Neural cell (in vitro differentiated cells): ENCODE data around the gene SS18L1. TPM values are rescaled to one million over a fixed set of nuclear protein-coding genes. Genes with fewer than 3 reads are reported as not detected.

Experiments used
- H2AFZ ChIP-seq: fragments of 200-600, 300-800 bp; sonication (generic), shearing (Covaris generic); 2 replicates; pipeline ENCODE4 v1.6.0; 2014; ENCODE audit warnings: low read depth, mild to moderate bottlenecking, antibody characterized with exemption, low read length, moderate library complexity
- H3F3A ChIP-seq: fragments of 200-600 bp; shearing (Covaris generic); 2 replicates; pipeline ENCODE4 v1.6.1; 2016; ENCODE audit warnings: mild to moderate bottlenecking, moderate library complexity, mixed read lengths, antibody characterized with exemption, low read length; ENCODE audit not compliant: insufficient read depth, poor library complexity, severe bottlenecking
- H3K27ac ChIP-seq: fragments of 200-600, 300-800 bp; sonication (generic), shearing (Covaris generic); 2 replicates; pipeline ENCODE4 v1.5.1; 2014; ENCODE audit warnings: mild to moderate bottlenecking, low read length, moderate library complexity
- H3K27me3 ChIP-seq: fragments of 300-800, 200-600 bp; sonication (generic), shearing (Covaris generic); 2 replicates; pipeline ENCODE4 v1.6.0; 2014; ENCODE audit warnings: mild to moderate bottlenecking, low read depth, low read length, moderate library complexity; ENCODE audit not compliant: insufficient read depth
- H3K36me3 ChIP-seq: fragments of 300-800, 200-600 bp; sonication (generic), shearing (Covaris generic); 2 replicates; pipeline ENCODE4 v1.5.1; 2014; ENCODE audit warnings: mild to moderate bottlenecking, antibody characterized with exemption, low read length, moderate library complexity; ENCODE audit not compliant: insufficient read depth
- H3K4me2 ChIP-seq: fragments of 300-800, 200-600 bp; sonication (generic), shearing (Covaris generic); 2 replicates; pipeline ENCODE4 v1.6.0; 2014; ENCODE audit warnings: mild to moderate bottlenecking, low read length
- H3K4me3 ChIP-seq: fragments of 300-800, 200-600 bp; sonication (generic), shearing (Covaris generic); 2 replicates; pipeline ENCODE4 v1.5.1; 2014; ENCODE audit warnings: mild to moderate bottlenecking, low read length, moderate library complexity
- H3K79me2 ChIP-seq: fragments of 200-600 bp; shearing (Covaris generic); replicated peaks from 2 replicates; pipeline ENCODE4 v1.6.0; 2014; ENCODE audit warnings: mild to moderate bottlenecking, low read length, moderate library complexity; ENCODE audit not compliant: insufficient read depth
- H3K9ac ChIP-seq: fragments of 300-800, 200-600 bp; sonication (generic), shearing (Covaris generic); 2 replicates; pipeline ENCODE4 v1.6.1; 2016; ENCODE audit warnings: mild to moderate bottlenecking, low read length, mixed read lengths
- H3K9me2 ChIP-seq: fragments of 200-600 bp; shearing (Covaris generic); 2 replicates; pipeline ENCODE4 v1.6.1; 2016; ENCODE audit warnings: mild to moderate bottlenecking, low read length, mixed read lengths; ENCODE audit not compliant: insufficient read depth
- H3K9me3 ChIP-seq: fragments of 200-600, 300-800 bp; sonication (generic), shearing (Covaris generic); 2 replicates; pipeline ENCODE4 v1.6.1; 2016; ENCODE audit warnings: mild to moderate bottlenecking, mixed run types, low read length, moderate library complexity, mixed read lengths
- H4K20me1 ChIP-seq: fragments of 200-600 bp; shearing (Covaris generic); 2 replicates; pipeline ENCODE4 v1.6.1; 2016; ENCODE audit warnings: mild to moderate bottlenecking, mixed run types; ENCODE audit not compliant: insufficient read depth
- EP300 ChIP-seq: fragments of 450-650 bp; conservative IDR thresholded peaks from 2 replicates; pipeline ENCODE4 v1.6.1; 2014; ENCODE audit warnings: antibody characterized with exemption, mild to moderate bottlenecking, moderate library complexity; ENCODE audit not compliant: poor library complexity, severe bottlenecking
- EZH2 ChIP-seq: fragments of 200-600, 300-800 bp; shearing (Covaris generic), sonication (generic); IDR thresholded peaks from 2 replicates; pipeline ENCODE4 v1.6.1; 2014; ENCODE audit warnings: antibody characterized with exemption, low read length, borderline replicate concordance, mild to moderate bottlenecking; ENCODE audit not compliant: insufficient read depth, poor library complexity, severe bottlenecking
- MXI1 ChIP-seq: fragments of 450-650 bp; conservative IDR thresholded peaks from 2 replicates; pipeline ENCODE4 v1.6.1; 2014; ENCODE audit warnings: antibody characterized with exemption, mild to moderate bottlenecking; ENCODE audit not compliant: poor library complexity, severe bottlenecking
- POLR2AphosphoS5 ChIP-seq: IDR thresholded peaks from 2 replicates; pipeline ENCODE4 v1.6.1; 2012
- RAD21 ChIP-seq: fragments of 450-650 bp; conservative IDR thresholded peaks from 2 replicates; pipeline ENCODE4 v1.6.1; 2014; ENCODE audit warnings: antibody characterized with exemption, mild to moderate bottlenecking, moderate library complexity
- SMC3 ChIP-seq: fragments of 450-650 bp; conservative IDR thresholded peaks from 2 replicates; pipeline ENCODE4 v1.6.1; 2014; ENCODE audit warnings: antibody characterized with exemption, mild to moderate bottlenecking, moderate library complexity; ENCODE audit not compliant: poor library complexity
- TAF1 ChIP-seq: IDR thresholded peaks from 2 replicates; pipeline ENCODE4 v1.6.1; 2012; ENCODE audit warnings: low read depth
- polyA plus RNA-seq: library from polyadenylated mRNA; depleted of rRNA; stranded (reverse); fragments of >200 nt; gene quantifications from 2 replicates; pipeline ENCODE4 v1.2.3, GENCODE V29; 2014
- TF ChIP-seq, protein P1 (sequence below): fragments of 450-650 bp; IDR thresholded peaks from 2 replicates; pipeline ENCODE4 v1.5.1; 2014; ENCODE audit warnings: antibody characterized with exemption, mild to moderate bottlenecking, moderate library complexity; ENCODE audit not compliant: poor library complexity, severe bottlenecking
- TF ChIP-seq, protein P2 (sequence below): IDR thresholded peaks from 2 replicates; pipeline ENCODE4 v1.6.1; 2012; ENCODE audit warnings: borderline replicate concordance

Gene SS18L1
- polyA plus RNA-seq, 1 donor from 2014 or later = 117 TPM

DNA sequence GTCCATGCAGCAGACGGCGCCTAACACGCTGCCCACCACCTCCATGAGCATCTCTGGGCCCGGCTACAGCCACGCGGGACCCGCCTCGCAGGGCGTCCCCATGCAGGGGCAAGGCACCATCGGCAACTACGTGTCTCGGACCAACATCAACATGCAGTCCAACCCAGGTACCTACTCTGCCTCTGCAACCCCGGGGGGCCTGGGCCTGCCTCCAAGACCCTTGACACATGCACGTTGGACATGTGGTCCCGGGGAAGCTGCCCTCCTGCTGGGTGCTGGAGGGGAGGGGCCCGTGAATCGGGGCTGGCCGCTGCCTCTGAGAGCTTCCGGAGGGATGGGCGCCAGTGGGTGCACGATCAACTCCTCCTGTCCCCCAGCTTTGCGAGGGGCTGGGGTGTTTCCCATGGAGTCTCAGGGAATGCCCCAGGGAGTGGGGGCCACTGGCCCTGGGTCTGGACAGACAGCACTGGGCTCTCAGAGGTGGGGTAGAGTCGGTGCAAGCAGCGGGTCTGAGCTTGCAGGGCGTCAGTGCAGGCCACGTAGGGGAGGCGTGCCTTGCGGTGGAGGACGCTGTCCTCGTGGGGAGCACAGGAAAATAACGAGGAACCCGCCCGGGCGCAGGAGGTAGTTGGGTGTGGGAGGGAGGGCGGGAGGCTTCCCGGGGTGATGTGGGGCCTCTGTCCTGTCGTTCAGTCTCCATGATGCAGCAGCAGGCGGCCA, 19.4 kb downstream of the SS18L1 start:
- TF ChIP-seq EZH2 (no peak), RAD21 (no peak)
- H4K20me1 ChIP-seq = no peaks in the 10 kb centered on the region
- peaks cover 4% of the 10 kb centered on the region for H3K79me2 ChIP-seq
- no peaks in the 10 kb centered on the region for H3F3A ChIP-seq
- no peaks in the 10 kb centered on the region for H3K27me3 ChIP-seq
- no peaks in the 10 kb centered on the region for H3K36me3 ChIP-seq
- no peak overlapping the region for H3K4me3 ChIP-seq
- no peak overlapping the region for H3K27ac ChIP-seq
- H2AFZ ChIP-seq = no peak overlapping the region
- no peak overlapping the region for H3K4me2 ChIP-seq
- no peaks in the 10 kb centered on the region for H3K9me3 ChIP-seq
- H3K9me2 ChIP-seq = no peaks in the 10 kb centered on the region
- no peak overlapping the region for H3K9ac ChIP-seq

- H3K4me2 ChIP-seq = no peak overlapping the region
- H3K27ac ChIP-seq = no peak overlapping the region
- H3K36me3 ChIP-seq = no peaks in the 10 kb centered on the region
- peaks cover 1% of the 10 kb centered on the region for H3K79me2 ChIP-seq
- H3K9me3 ChIP-seq = no peaks in the 10 kb centered on the region
- no peak overlapping the region for H2AFZ ChIP-seq
- TF ChIP-seq, protein P1, sequence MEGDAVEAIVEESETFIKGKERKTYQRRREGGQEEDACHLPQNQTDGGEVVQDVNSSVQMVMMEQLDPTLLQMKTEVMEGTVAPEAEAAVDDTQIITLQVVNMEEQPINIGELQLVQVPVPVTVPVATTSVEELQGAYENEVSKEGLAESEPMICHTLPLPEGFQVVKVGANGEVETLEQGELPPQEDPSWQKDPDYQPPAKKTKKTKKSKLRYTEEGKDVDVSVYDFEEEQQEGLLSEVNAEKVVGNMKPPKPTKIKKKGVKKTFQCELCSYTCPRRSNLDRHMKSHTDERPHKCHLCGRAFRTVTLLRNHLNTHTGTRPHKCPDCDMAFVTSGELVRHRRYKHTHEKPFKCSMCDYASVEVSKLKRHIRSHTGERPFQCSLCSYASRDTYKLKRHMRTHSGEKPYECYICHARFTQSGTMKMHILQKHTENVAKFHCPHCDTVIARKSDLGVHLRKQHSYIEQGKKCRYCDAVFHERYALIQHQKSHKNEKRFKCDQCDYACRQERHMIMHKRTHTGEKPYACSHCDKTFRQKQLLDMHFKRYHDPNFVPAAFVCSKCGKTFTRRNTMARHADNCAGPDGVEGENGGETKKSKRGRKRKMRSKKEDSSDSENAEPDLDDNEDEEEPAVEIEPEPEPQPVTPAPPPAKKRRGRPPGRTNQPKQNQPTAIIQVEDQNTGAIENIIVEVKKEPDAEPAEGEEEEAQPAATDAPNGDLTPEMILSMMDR = no peak
- TF ChIP-seq, protein P2, sequence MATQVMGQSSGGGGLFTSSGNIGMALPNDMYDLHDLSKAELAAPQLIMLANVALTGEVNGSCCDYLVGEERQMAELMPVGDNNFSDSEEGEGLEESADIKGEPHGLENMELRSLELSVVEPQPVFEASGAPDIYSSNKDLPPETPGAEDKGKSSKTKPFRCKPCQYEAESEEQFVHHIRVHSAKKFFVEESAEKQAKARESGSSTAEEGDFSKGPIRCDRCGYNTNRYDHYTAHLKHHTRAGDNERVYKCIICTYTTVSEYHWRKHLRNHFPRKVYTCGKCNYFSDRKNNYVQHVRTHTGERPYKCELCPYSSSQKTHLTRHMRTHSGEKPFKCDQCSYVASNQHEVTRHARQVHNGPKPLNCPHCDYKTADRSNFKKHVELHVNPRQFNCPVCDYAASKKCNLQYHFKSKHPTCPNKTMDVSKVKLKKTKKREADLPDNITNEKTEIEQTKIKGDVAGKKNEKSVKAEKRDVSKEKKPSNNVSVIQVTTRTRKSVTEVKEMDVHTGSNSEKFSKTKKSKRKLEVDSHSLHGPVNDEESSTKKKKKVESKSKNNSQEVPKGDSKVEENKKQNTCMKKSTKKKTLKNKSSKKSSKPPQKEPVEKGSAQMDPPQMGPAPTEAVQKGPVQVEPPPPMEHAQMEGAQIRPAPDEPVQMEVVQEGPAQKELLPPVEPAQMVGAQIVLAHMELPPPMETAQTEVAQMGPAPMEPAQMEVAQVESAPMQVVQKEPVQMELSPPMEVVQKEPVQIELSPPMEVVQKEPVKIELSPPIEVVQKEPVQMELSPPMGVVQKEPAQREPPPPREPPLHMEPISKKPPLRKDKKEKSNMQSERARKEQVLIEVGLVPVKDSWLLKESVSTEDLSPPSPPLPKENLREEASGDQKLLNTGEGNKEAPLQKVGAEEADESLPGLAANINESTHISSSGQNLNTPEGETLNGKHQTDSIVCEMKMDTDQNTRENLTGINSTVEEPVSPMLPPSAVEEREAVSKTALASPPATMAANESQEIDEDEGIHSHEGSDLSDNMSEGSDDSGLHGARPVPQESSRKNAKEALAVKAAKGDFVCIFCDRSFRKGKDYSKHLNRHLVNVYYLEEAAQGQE = no peak
- H3K27me3 ChIP-seq = no peaks in the 10 kb centered on the region
- H4K20me1 ChIP-seq = no peaks in the 10 kb centered on the region
- no peaks in the 10 kb centered on the region for H3F3A ChIP-seq
- H3K4me3 ChIP-seq = no peak overlapping the region
- H3K9me2 ChIP-seq = no peaks in the 10 kb centered on the region
- no peak overlapping the region for H3K9ac ChIP-seq
These were observed 19.9 kb downstream of the SS18L1 start for GRCh38 chr20:62163485-62163865.

- H4K20me1 ChIP-seq = no peaks in the 10 kb centered on the region
- H3K9ac ChIP-seq = no peak overlapping the region
- no peaks in the 10 kb centered on the region for H3K79me2 ChIP-seq
- H3F3A ChIP-seq = no peaks in the 10 kb centered on the region
- TF ChIP-seq POLR2AphosphoS5 (no peak), EP300 (no peak), EZH2 (no peak), RAD21 (no peak), TAF1 (no peak), MXI1 (no peak), SMC3 (no peak)
- TF ChIP-seq, protein P1 = no peak
- TF ChIP-seq, protein P2 = no peak
- no peak overlapping the region for H3K4me3 ChIP-seq
- H3K4me2 ChIP-seq = no peak overlapping the region
- no peak overlapping the region for H2AFZ ChIP-seq
- no peaks in the 10 kb centered on the region for H3K36me3 ChIP-seq
- no peaks in the 10 kb centered on the region for H3K9me3 ChIP-seq
- H3K27ac ChIP-seq = no peak overlapping the region
- no peaks in the 10 kb centered on the region for H3K9me2 ChIP-seq
- H3K27me3 ChIP-seq = no peaks in the 10 kb centered on the region
These were observed 20.6 kb downstream of the SS18L1 start for GRCh38 chr20:62163986-62164762.
